Measurements from ENCODE around the gene TMEM131.
"Not testable (repeated sequence)": the region's sequence is repeated elsewhere in the genome, so short reads cannot be mapped to it uniquely, and the experiment has no call there.

TMEM131 gene

GRCh38 chr2:97910403-97911205 lies 85.1 kb downstream of the TMEM131 start:
- no peak for DNase-seq

GRCh38 chr2:97908208-97908676 lies 87.5 kb downstream of the TMEM131 start:
- DNase-seq = no peak

- DNase-seq = no peak
Observed at GRCh38 chr2:97907369-97908100, 88.2 kb downstream of the TMEM131 start.

- no peak for DNase-seq
Observed at GRCh38 chr2:97906307-97906706, 89.4 kb downstream of the TMEM131 start.

- DNase-seq = no peak
Observed at GRCh38 chr2:97905294-97905693, 90.5 kb downstream of the TMEM131 start.

- DNase-seq = no peak
Observed at GRCh38 chr2:97901862-97902261, 93.9 kb downstream of the TMEM131 start.

GRCh38 chr2:97900806-97901205 lies 94.9 kb downstream of the TMEM131 start:
- DNase-seq = no peak

- DNase-seq = not testable (repeated sequence)
Observed at GRCh38 chr2:97893042-97893441, 102.7 kb downstream of the TMEM131 start.

- DNase-seq = no peak
Observed at GRCh38 chr2:97891611-97892010, 104.1 kb downstream of the TMEM131 start.

- no peak for DNase-seq
Observed at GRCh38 chr2:97889156-97889555, 106.6 kb downstream of the TMEM131 start.

GRCh38 chr2:97885841-97886240 lies 109.9 kb downstream of the TMEM131 start:
- no peak for DNase-seq

- DNase-seq = no peak
Observed at GRCh38 chr2:97880334-97880733, 115.4 kb downstream of the TMEM131 start.

GRCh38 chr2:97878865-97879264 lies 116.9 kb downstream of the TMEM131 start:
- DNase-seq = no peak

GRCh38 chr2:97878317-97878716 lies 117.4 kb downstream of the TMEM131 start:
- not testable (repeated sequence) for DNase-seq

GRCh38 chr2:97871096-97871780 lies 124.5 kb downstream of the TMEM131 start:
- DNase-seq = no peak

- no peak for DNase-seq
Observed at GRCh38 chr2:97870396-97870843, 125.3 kb downstream of the TMEM131 start.

GRCh38 chr2:97869722-97870346 lies 125.9 kb downstream of the TMEM131 start:
- DNase-seq = no peak

GRCh38 chr2:97868986-97869721 lies 126.6 kb downstream of the TMEM131 start:
- DNase-seq = no peak

GRCh38 chr2:97863829-97864228 lies 131.9 kb downstream of the TMEM131 start:
- no peak for DNase-seq

GRCh38 chr2:97861177-97861576 lies 134.6 kb downstream of the TMEM131 start:
- no peak for DNase-seq

- no peak for DNase-seq
Observed at GRCh38 chr2:97858442-97858841, 137.3 kb downstream of the TMEM131 start.

- DNase-seq = no peak
Observed at GRCh38 chr2:97857553-97857952, 138.2 kb downstream of the TMEM131 start.

Data from NCI-H1092 (cell line).